Tibial nerve (tissue), 4 donors: Measurements from ENCODE around the gene FIG4.

ENCODE experiments used
- EP300 ChIP-seq, 2 donors: sonication (generic); formaldehyde crosslinking; IDR thresholded peaks; one replicate each; pipeline ENCODE4 v1.6.1; 2017; ENCODE audit warnings: antibody characterized with exemption in 2 of 2, mild to moderate bottlenecking in 1 of 2
- POLR2A ChIP-seq, 2 donors: fragments of 450-650 bp; IDR thresholded peaks; one replicate each; pipeline ENCODE4 v1.6.1; 2017; ENCODE audit warnings: antibody characterized with exemption in 2 of 2, mild to moderate bottlenecking in 2 of 2, moderate library complexity in 2 of 2
- TF ChIP-seq, protein P1 (sequence below), 5 experiments: fragments of 200-600 bp in 3 of 5; fragments of 450-650 bp in 2 of 5; sonication (generic) in 3 of 5; IDR thresholded peaks; one replicate each; pipeline ENCODE4 v1.5.1; 2016 to 2019; ENCODE audit warnings: antibody characterized with exemption in 5 of 5, mild to moderate bottlenecking in 3 of 5, moderate library complexity in 2 of 5

DNA sequence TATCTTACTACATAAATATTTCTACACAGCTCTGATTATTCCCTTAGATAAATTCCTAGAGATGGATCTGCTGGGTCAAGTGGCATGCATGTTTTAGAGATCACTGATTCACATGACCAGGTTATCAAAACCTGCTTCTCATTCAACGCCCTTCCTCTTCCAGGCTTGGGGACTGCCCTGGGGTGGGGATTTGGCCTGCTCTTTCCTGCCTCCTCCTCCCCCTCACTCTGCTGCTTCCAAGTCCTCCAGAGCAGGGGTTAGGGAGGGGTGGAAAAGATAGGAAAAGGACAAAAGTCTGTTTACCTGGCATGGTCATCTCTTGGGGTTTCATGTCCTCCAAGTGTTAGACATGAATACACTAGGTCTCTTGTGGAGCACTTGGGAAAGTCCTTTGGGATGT is 181.5 kb downstream of the FIG4 start:
- TF ChIP-seq, protein P1, sequence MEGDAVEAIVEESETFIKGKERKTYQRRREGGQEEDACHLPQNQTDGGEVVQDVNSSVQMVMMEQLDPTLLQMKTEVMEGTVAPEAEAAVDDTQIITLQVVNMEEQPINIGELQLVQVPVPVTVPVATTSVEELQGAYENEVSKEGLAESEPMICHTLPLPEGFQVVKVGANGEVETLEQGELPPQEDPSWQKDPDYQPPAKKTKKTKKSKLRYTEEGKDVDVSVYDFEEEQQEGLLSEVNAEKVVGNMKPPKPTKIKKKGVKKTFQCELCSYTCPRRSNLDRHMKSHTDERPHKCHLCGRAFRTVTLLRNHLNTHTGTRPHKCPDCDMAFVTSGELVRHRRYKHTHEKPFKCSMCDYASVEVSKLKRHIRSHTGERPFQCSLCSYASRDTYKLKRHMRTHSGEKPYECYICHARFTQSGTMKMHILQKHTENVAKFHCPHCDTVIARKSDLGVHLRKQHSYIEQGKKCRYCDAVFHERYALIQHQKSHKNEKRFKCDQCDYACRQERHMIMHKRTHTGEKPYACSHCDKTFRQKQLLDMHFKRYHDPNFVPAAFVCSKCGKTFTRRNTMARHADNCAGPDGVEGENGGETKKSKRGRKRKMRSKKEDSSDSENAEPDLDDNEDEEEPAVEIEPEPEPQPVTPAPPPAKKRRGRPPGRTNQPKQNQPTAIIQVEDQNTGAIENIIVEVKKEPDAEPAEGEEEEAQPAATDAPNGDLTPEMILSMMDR (IDR thresholded peaks at IDR 0.05) = no peak
- no peak for TF ChIP-seq POLR2A (IDR thresholded peaks at IDR 0.05)
- no peak for TF ChIP-seq EP300 (IDR thresholded peaks at IDR 0.05)
